GM18909 (cell line): ENCODE results near the gene GSDME.

Experiments
- ATAC-seq: cut with Tn5 transposase; IDR thresholded peaks from one replicate; pipeline ENCODE4 v1.9.1; 2021; ENCODE audit warnings: mild to moderate bottlenecking; ENCODE audit not compliant: unreplicated experiment, poor library complexity

GSDME gene

GRCh38 chr7:24665564-24666294, 91.5 kb downstream of the GSDME start:
- ATAC-seq = no peak

GRCh38 chr7:24660546-24660945, 96.7 kb downstream of the GSDME start:
- ATAC-seq = no peak

- ATAC-seq = peak; percentile 90
These were observed 97.8 kb downstream of the GSDME start for GRCh38 chr7:24659505-24659904.

GRCh38 chr7:24657980-24658379, 99.3 kb downstream of the GSDME start:
- ATAC-seq = no peak

GRCh38 chr7:24656608-24657007, 100.7 kb downstream of the GSDME start:
- ATAC-seq = no peak

- ATAC-seq = no peak
These were observed 103.0 kb downstream of the GSDME start for GRCh38 chr7:24654305-24654704.

GRCh38 chr7:24653316-24654085, 103.8 kb downstream of the GSDME start:
- ATAC-seq = no peak

GRCh38 chr7:24652251-24652939, 104.9 kb downstream of the GSDME start:
- ATAC-seq = no peak
